HPDE6-E6E7 (cell line): ENCODE measurements around the gene UMPS.
"Not testable (repeated sequence)": the region's sequence is repeated elsewhere in the genome, so short reads cannot be mapped to it uniquely, and the experiment has no call there.

Source experiments
- DNase-seq: peaks from one replicate; pipeline ENCODE4 v3.0.0; 2011; ENCODE audit warnings: missing footprints; ENCODE audit errors: extremely low spot score

Gene UMPS

GRCh38 chr3:124707223-124707622 is 23.0 kb upstream of the UMPS start:
- not testable (repeated sequence) for DNase-seq

DNA sequence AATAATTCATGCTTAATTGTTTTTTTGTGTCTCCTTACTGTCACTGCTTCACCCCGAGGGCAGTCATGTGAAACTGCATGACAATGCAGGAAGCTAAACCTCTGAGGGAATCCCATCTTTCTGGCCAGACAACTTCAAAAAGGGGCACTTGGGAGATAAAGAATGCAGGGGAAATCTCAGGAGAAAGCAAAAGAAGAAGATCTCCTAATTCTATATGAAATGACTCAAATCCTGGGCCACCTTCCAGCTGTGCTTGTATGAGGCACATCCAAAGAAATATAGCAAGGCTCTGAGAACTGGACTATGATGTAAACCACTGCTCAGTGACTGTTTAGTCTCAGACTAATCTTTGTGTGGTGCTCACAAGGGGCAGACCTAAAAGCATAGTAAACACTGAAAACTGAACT is 22.6 kb upstream of the UMPS start:
- no peak for DNase-seq

DNA sequence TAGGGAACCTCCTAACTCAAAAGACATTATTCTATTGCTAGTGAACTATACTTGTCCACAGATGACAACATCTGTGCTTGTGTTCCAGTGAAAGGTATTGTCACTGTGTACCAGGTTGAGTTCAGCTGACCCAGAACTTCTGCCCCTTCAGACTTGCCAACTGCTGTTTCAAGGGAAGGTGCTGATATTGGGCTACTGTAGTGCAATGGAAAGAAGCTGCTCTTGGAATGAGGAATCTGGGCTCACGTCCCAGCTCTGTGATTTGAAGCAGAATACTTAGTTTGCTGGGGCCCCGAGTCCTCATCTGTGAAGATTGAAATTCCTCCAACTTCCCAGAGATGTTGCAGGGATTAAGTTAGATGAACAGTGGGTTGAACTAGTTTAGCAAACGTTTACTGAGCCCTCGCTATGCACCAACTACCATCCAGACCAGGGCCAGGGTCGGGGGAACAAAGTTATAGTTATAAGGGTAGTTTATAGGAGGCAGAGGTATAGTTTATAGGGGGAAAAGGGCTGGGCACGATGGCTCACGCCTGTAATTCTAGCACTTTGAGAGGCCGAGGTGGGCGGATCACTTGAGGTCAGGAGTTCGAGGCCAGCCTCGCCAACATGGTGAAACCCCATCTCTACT is 15.9 kb upstream of the UMPS start:
- DNase-seq = no peak

GRCh38 chr3:124722589-124722988 is 7.7 kb upstream of the UMPS start:
- DNase-seq = no peak

GRCh38 chr3:124730941-124731297 is 667 bp downstream of the UMPS start:
- no peak for DNase-seq

DNA sequence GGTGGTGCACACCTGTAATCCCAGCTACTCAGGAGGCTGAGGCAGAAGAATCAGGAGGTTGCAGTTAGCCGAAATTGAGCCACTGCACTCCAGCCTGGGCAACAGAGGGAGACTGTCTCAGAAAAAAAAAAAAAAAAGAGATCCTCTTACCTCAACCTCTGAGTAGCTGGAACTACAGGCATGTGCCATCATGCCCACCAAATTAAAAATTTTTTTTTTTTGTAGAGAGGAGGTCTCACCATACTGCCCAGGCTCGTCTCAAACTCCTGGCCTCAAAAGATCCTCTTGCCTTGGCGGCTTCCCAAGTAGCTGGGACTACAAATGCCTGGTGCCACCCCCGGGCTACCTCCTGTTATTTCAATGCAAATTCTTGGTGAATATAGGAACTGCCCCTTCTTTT is 1.5 kb downstream of the UMPS start:
- no peak for DNase-seq

GRCh38 chr3:124741027-124741426 is 10.8 kb downstream of the UMPS start:
- DNase-seq = peak; percentile 54

- no peak for DNase-seq
Observed at GRCh38 chr3:124745756-124746155, 15.5 kb downstream of the UMPS start.

DNA sequence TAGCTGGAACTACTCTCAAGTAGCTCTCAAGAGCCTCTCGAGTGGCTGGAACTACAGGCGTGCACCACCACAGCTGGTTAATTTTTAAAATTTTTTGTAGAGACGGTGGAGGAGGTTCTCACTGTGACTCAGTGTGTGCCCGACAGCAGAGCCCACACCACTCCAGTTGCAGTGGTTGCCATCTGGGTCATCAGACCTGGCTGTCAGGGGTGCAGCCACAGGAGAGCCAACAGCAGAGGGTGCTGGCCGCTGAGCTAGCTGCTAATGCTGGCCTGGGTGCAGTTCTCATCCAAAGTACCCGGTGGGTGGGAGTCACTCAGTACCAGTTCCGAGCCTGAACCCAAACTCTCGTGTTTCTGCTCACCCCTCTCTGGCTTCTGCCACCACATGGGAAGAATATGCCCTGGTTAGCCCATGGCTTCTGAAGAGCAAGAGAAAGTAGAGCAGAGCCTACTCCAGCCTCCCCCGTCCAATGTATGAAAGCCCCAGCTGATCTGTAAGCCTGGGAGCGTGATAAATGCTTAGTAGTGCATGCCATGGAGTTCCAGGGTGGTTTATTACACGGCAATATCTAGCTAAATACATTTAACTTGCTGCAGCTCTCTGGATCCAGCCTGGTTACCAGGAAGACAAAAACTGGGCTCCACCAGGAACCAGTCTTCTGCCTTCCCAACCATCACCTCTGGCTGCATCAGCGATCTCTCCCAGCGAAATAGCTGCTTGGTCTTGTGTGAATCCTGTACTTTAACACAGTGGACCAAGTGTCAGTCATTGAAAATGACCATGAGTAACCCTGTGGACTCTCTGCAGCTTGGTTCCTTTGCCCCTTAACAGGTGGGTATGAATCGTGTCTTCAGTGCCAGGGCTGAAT is 17.1 kb downstream of the UMPS start:
- DNase-seq = no peak

GRCh38 chr3:124748560-124749198 is 18.4 kb downstream of the UMPS start:
- DNase-seq = no peak

GRCh38 chr3:124749877-124750276 is 19.6 kb downstream of the UMPS start:
- DNase-seq = not testable (repeated sequence)

GRCh38 chr3:124751501-124751900 is 21.2 kb downstream of the UMPS start:
- DNase-seq = no peak

DNA sequence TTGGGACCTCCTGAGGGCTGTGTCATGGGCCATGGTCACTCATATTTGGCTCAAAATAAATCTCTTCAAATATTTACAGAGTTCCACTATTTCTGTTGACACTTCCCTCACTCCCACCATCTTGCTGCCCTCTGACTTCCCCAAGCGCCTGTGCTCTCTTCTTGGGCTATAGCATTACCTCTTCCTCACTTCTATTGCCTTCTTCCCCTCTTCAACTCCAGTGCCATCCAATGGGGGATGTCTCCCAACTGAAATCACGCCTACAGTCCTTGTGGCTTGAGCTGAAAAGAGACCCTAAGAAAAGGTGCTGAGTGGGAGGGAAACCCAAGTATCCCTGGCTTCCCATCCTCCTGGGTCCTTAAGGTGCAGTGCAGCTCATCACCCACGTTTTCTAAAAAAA is 21.8 kb downstream of the UMPS start:
- DNase-seq = no peak

DNA sequence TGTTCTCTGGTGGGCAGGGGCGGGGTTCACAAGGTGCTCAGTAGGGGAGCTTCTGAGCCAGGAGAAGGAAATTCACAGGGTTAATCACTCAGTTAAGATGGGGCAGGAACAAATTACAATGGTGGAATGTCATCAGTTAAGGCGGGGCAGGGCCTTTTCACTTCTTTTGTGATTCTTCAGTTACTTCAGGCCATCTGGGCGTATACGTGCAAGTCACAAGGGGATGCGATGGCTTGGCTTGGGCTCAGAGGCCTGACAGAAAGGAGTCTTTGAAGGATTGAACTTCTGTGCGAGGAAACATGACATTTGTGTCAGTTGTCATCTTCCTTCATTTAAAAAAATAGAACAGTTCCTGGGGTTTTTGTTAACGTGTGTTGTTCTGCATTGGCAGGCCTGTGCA is 27.7 kb downstream of the UMPS start:
- not testable (repeated sequence) for DNase-seq

GRCh38 chr3:124758851-124759635 is 28.8 kb downstream of the UMPS start:
- DNase-seq = no peak

DNA sequence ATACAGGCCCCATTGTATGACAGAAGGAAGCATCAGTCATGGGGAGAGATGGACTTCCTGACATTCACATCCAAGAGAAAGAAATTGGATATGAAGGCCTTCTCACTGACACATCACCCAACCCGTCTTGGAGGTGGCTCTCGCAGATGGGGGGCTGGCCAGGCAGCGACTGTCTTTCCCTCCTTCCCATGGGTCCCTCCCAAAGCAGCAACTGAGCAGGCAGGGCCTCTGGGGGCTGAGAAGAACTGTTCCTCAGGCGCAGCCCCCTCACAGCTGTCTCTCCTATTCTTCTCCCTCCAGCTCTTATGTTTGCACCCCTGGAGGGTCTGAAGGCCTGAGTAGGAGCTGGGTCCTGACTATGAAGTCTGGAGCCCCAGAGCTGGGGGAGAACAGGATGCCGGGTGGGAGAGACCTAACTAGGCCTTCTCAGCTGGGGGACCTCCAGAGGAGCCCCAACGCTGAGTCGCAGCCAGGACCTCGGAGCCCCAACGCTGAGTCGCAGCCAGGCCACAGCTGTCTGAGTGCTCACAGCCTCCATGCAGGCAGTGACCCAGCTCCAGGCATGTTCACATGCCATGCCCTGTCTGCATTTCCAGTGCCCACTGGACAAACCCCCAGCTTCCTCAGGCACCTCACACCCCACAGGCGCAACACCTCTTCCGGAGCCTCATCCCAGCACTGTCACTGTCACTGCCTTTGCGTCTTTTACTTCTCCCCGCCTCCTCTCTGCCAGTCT is 29.6 kb downstream of the UMPS start:
- DNase-seq = no peak

- no peak for DNase-seq
Observed at GRCh38 chr3:124760601-124761000, 30.3 kb downstream of the UMPS start.

DNA sequence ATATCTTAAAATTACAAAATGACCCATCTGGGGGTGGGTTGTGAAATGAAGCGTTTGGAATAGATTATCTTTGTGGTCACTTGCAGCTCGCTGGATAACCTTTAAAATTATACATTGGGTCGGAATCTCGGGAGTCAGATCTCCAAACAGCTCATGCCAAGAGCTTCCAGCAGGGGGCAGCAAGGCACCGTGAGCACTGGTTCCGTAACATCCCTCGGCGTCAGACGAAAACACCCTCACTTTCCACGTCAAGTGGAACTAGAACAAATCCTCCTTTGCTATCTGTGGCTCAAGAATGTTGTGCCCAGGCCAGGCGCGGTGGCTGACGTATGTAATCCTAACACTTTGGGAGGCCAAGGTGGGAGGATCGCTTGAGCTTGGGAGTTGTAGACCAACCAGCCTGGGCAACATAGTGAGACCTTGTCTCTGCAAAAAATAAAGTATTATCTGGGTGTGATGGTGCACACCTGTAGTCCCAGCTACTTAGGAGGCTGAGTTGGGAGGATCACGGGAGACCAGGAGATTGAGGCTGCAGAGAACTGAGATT is 31.1 kb downstream of the UMPS start:
- DNase-seq = peak; percentile 61

DNA sequence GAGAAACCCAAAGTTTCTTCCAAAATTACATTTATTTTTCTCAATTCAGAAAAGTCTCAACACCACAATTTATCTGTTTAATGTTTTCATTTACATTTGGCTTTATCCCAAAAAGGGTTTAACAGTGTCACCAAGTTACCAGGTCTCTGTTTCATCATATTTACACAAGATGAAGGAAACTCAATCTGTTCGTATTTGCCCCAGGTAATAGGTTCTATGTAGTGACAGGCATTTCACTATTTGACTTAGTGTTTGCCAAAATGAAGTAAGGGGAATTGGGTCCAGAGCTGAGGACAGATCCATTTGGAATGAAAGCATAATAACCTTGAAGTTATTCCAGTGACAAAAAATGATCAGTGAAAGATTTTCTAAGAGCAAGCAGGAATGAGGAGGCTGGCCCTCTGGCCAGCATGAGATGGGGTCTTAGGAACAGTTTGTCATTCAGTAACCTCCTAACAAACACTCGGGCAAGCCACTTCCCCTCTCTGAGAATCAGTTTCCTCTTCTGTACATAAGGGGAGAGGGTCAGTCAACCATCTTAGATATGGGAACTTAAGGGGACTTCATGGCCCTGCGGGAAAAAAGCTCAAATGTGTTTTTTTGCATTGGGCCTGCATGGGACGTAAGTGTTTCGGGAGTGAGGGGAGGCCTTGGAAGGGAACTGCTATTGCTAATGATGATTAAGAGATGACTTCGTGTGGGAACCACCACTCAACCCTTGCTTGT is 31.8 kb downstream of the UMPS start:
- DNase-seq = no peak

DNA sequence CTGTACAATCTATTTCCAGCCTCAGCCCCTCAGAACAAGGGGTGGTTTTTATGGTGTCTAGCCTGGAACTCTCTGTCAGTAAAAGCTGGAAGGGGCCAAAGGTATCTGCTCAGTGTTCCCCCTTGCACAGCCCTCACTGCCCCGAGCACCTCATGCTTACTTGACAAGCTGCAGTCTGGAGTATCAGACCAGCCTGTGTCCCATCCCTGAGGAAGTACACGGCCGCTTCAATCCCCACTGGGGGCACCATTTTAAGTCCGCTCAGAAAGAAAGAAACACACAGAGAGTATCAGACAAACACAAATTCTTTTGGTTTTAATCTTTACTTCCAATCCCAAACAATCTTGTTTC is 32.4 kb downstream of the UMPS start:
- no peak for DNase-seq

DNA sequence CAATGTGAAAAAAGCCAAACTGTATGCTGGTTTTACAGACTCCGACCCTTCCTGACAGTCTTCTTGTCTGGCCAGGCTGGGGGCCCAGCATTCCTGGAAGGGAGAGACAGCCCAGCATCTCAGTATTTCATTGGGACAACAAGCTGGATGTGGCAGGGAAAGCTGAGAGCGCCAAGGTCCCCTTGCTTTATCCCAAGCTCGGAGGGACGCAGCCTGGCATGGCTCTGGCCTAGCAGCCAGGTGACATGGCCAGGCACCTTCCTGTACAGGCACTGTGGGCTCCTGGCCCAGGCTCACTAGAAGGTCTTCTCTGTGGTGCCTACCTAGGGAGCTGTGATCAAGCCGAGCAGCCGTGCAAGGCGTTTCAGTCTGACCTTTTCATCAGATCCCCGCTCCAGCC is 33.0 kb downstream of the UMPS start:
- no peak for DNase-seq
